ENCODE data around the gene ACSM2B.

ACSM2B gene

GRCh38 chr16:20611975-20612481 lies 35.9 kb upstream of the ACSM2B start:
- Histone ChIP-seq H4K8ac (ENCODE audit: low read depth, low read length) (no peak overlapping the region), H3K4me3 (ENCODE audit: low read length in 2 of 2) (no peak overlapping the region), H3K36me3 (replicated peaks in 1 of 2; ENCODE audit: control insufficient read depth in 2 of 2, insufficient read depth in 2 of 2, low read length in 2 of 2) (no peaks in the 10 kb centered on the region), H2BK120ac (ENCODE audit: low read depth, low read length) (no peak overlapping the region), H3K14ac (ENCODE audit: low read length) (no peak overlapping the region), H2BK5ac (ENCODE audit: low read length) (no peak overlapping the region), H3K27me3 (ENCODE audit: control insufficient read depth in 3 of 3, insufficient read depth in 3 of 3, low read depth in 1 of 3, low read length in 3 of 3) (no peaks in the 10 kb centered on the region), H2AFZ (ENCODE audit: low read length) (no peak overlapping the region), H3K79me1 (ENCODE audit: low read depth, low read length) (no peaks in the 10 kb centered on the region), H2BK12ac (ENCODE audit: low read length) (no peak overlapping the region), H3K23ac (ENCODE audit: low read depth, low read length, poor library complexity) (peak overlapping the region; percentile 19), H2AK5ac (ENCODE audit: low read depth, low read length) (no peak overlapping the region), H3K4ac (ENCODE audit: low read length) (no peak overlapping the region), H4K91ac (ENCODE audit: low read depth, low read length, poor library complexity) (no peak overlapping the region), H3K4me1 (ENCODE audit: control insufficient read depth in 2 of 2, insufficient read depth in 1 of 2, low read depth in 1 of 2, low read length in 2 of 2) (no peaks in the 10 kb centered on the region), H3K27ac (replicated peaks; ENCODE audit: low read length) (no peak overlapping the region), H2BK15ac (ENCODE audit: low read length) (peak overlapping the region; percentile 51), H3K9ac (ENCODE audit: low read depth, low read length, poor library complexity) (no peak overlapping the region), H3K18ac (ENCODE audit: low read length) (peak overlapping the region; percentile 60), H3K4me2 (ENCODE audit: insufficient read depth, low read length, poor library complexity, severe bottlenecking) (no peak overlapping the region), H3K9me3 (replicated peaks in 1 of 2; ENCODE audit: control insufficient read depth in 2 of 2, insufficient read depth in 1 of 2, low read depth in 1 of 2, low read length in 2 of 2) (no peaks in the 10 kb centered on the region)
- WGBS, 2 donors (ENCODE audit: extremely low coverage in 2 of 2, insufficient read length in 2 of 2, insufficient replicate concordance in 1 of 2): no CpG with 5 or more reads among the region's 5 CpGs
- DNase-seq (ENCODE audit: low spot score): no peak

GRCh38 chr16:20611350-20611902 lies 35.3 kb upstream of the ACSM2B start:
- H3K27me3 ChIP-seq (ENCODE audit: control insufficient read depth in 3 of 3, insufficient read depth in 3 of 3, low read depth in 1 of 3, low read length in 3 of 3): no peaks in the 10 kb centered on the region
- no peak overlapping the region for H3K4ac ChIP-seq (ENCODE audit: low read length)
- H4K91ac ChIP-seq (ENCODE audit: low read depth, low read length, poor library complexity): no peak overlapping the region
- peak overlapping the region; percentile 76 for H2BK12ac ChIP-seq (ENCODE audit: low read length)
- no peak overlapping the region for H3K27ac ChIP-seq (replicated peaks; ENCODE audit: low read length)
- no peak for DNase-seq (ENCODE audit: low spot score)
- H3K4me3 ChIP-seq (ENCODE audit: low read length in 2 of 2): no peak overlapping the region
- H2BK5ac ChIP-seq (ENCODE audit: low read length): no peak overlapping the region
- H4K8ac ChIP-seq (ENCODE audit: low read depth, low read length): no peak overlapping the region
- no peaks in the 10 kb centered on the region for H3K79me1 ChIP-seq (ENCODE audit: low read depth, low read length)
- no peaks in the 10 kb centered on the region for H3K36me3 ChIP-seq (replicated peaks in 1 of 2; ENCODE audit: control insufficient read depth in 2 of 2, insufficient read depth in 2 of 2, low read length in 2 of 2)
- no peak overlapping the region for H2BK120ac ChIP-seq (ENCODE audit: low read depth, low read length)
- H3K4me2 ChIP-seq (ENCODE audit: insufficient read depth, low read length, poor library complexity, severe bottlenecking): no peak overlapping the region
- H3K4me1 ChIP-seq (ENCODE audit: control insufficient read depth in 2 of 2, insufficient read depth in 1 of 2, low read depth in 1 of 2, low read length in 2 of 2): no peaks in the 10 kb centered on the region
- H3K23ac ChIP-seq (ENCODE audit: low read depth, low read length, poor library complexity): peak overlapping the region; percentile 19
- H2AK5ac ChIP-seq (ENCODE audit: low read depth, low read length): no peak overlapping the region
- no CpG with 5 or more reads among the region's 2 CpGs for WGBS, 2 donors (ENCODE audit: extremely low coverage in 2 of 2, insufficient read length in 2 of 2, insufficient replicate concordance in 1 of 2)
- no peak overlapping the region for H2AFZ ChIP-seq (ENCODE audit: low read length)
- H3K14ac ChIP-seq (ENCODE audit: low read length): no peak overlapping the region
- H3K18ac ChIP-seq (ENCODE audit: low read length): peak overlapping the region; percentile 60
- peak overlapping the region; percentile 51 for H2BK15ac ChIP-seq (ENCODE audit: low read length)
- H3K9me3 ChIP-seq (replicated peaks in 1 of 2; ENCODE audit: control insufficient read depth in 2 of 2, insufficient read depth in 1 of 2, low read depth in 1 of 2, low read length in 2 of 2): no peaks in the 10 kb centered on the region
- H3K9ac ChIP-seq (ENCODE audit: low read depth, low read length, poor library complexity): no peak overlapping the region

GRCh38 chr16:20610892-20611349 lies 34.8 kb upstream of the ACSM2B start:
- no peaks in the 10 kb centered on the region for H3K27me3 ChIP-seq (ENCODE audit: control insufficient read depth in 3 of 3, insufficient read depth in 3 of 3, low read depth in 1 of 3, low read length in 3 of 3)
- no peaks in the 10 kb centered on the region for H3K79me1 ChIP-seq (ENCODE audit: low read depth, low read length)
- no peak overlapping the region for H2AK5ac ChIP-seq (ENCODE audit: low read depth, low read length)
- H3K4me2 ChIP-seq (ENCODE audit: insufficient read depth, low read length, poor library complexity, severe bottlenecking): no peak overlapping the region
- H4K8ac ChIP-seq (ENCODE audit: low read depth, low read length): no peak overlapping the region
- H3K27ac ChIP-seq (replicated peaks; ENCODE audit: low read length): no peak overlapping the region
- H3K18ac ChIP-seq (ENCODE audit: low read length): peak overlapping the region; percentile 15
- no CpG with 5 or more reads among the region's 4 CpGs for WGBS, 2 donors (ENCODE audit: extremely low coverage in 2 of 2, insufficient read length in 2 of 2, insufficient replicate concordance in 1 of 2)
- H3K36me3 ChIP-seq (replicated peaks in 1 of 2; ENCODE audit: control insufficient read depth in 2 of 2, insufficient read depth in 2 of 2, low read length in 2 of 2): no peaks in the 10 kb centered on the region
- no peak for DNase-seq (ENCODE audit: low spot score)
- H2BK120ac ChIP-seq (ENCODE audit: low read depth, low read length): no peak overlapping the region
- H3K4ac ChIP-seq (ENCODE audit: low read length): no peak overlapping the region
- peak overlapping the region; percentile 24 for H3K9ac ChIP-seq (ENCODE audit: low read depth, low read length, poor library complexity)
- no peak overlapping the region for H3K14ac ChIP-seq (ENCODE audit: low read length)
- no peaks in the 10 kb centered on the region for H3K9me3 ChIP-seq (replicated peaks in 1 of 2; ENCODE audit: control insufficient read depth in 2 of 2, insufficient read depth in 1 of 2, low read depth in 1 of 2, low read length in 2 of 2)
- H2AFZ ChIP-seq (ENCODE audit: low read length): no peak overlapping the region
- H3K4me1 ChIP-seq (ENCODE audit: control insufficient read depth in 2 of 2, insufficient read depth in 1 of 2, low read depth in 1 of 2, low read length in 2 of 2): no peaks in the 10 kb centered on the region
- H2BK15ac ChIP-seq (ENCODE audit: low read length): peak overlapping the region; percentile 51
- H4K91ac ChIP-seq (ENCODE audit: low read depth, low read length, poor library complexity): no peak overlapping the region
- H3K4me3 ChIP-seq (ENCODE audit: low read length in 2 of 2): no peak overlapping the region
- no peak overlapping the region for H2BK12ac ChIP-seq (ENCODE audit: low read length)
- no peak overlapping the region for H3K23ac ChIP-seq (ENCODE audit: low read depth, low read length, poor library complexity)
- no peak overlapping the region for H2BK5ac ChIP-seq (ENCODE audit: low read length)

GRCh38 chr16:20610211-20610891 lies 34.2 kb upstream of the ACSM2B start:
- no peak overlapping the region for H3K4me3 ChIP-seq (ENCODE audit: low read length in 2 of 2)
- no peak overlapping the region for H3K4me2 ChIP-seq (ENCODE audit: insufficient read depth, low read length, poor library complexity, severe bottlenecking)
- H3K9ac ChIP-seq (ENCODE audit: low read depth, low read length, poor library complexity): no peak overlapping the region
- H3K14ac ChIP-seq (ENCODE audit: low read length): no peak overlapping the region
- no peaks in the 10 kb centered on the region for H3K9me3 ChIP-seq (replicated peaks in 1 of 2; ENCODE audit: control insufficient read depth in 2 of 2, insufficient read depth in 1 of 2, low read depth in 1 of 2, low read length in 2 of 2)
- DNase-seq (ENCODE audit: low spot score): no peak
- no peak overlapping the region for H2AK5ac ChIP-seq (ENCODE audit: low read depth, low read length)
- H3K23ac ChIP-seq (ENCODE audit: low read depth, low read length, poor library complexity): no peak overlapping the region
- H3K27me3 ChIP-seq (ENCODE audit: control insufficient read depth in 3 of 3, insufficient read depth in 3 of 3, low read depth in 1 of 3, low read length in 3 of 3): no peaks in the 10 kb centered on the region
- no CpG with 5 or more reads among the region's 6 CpGs for WGBS, 2 donors (ENCODE audit: extremely low coverage in 2 of 2, insufficient read length in 2 of 2, insufficient replicate concordance in 1 of 2)
- peak overlapping the region; percentile 81 for H3K18ac ChIP-seq (ENCODE audit: low read length)
- H2BK120ac ChIP-seq (ENCODE audit: low read depth, low read length): no peak overlapping the region
- H3K27ac ChIP-seq (replicated peaks; ENCODE audit: low read length): no peak overlapping the region
- no peak overlapping the region for H2BK12ac ChIP-seq (ENCODE audit: low read length)
- H3K79me1 ChIP-seq (ENCODE audit: low read depth, low read length): no peaks in the 10 kb centered on the region
- H2AFZ ChIP-seq (ENCODE audit: low read length): no peak overlapping the region
- no peak overlapping the region for H4K91ac ChIP-seq (ENCODE audit: low read depth, low read length, poor library complexity)
- no peak overlapping the region for H3K4ac ChIP-seq (ENCODE audit: low read length)
- H3K36me3 ChIP-seq (replicated peaks in 1 of 2; ENCODE audit: control insufficient read depth in 2 of 2, insufficient read depth in 2 of 2, low read length in 2 of 2): no peaks in the 10 kb centered on the region
- H3K4me1 ChIP-seq (ENCODE audit: control insufficient read depth in 2 of 2, insufficient read depth in 1 of 2, low read depth in 1 of 2, low read length in 2 of 2): no peaks in the 10 kb centered on the region
- H2BK5ac ChIP-seq (ENCODE audit: low read length): no peak overlapping the region
- H4K8ac ChIP-seq (ENCODE audit: low read depth, low read length): no peak overlapping the region
- H2BK15ac ChIP-seq (ENCODE audit: low read length): no peak overlapping the region
